T-cell (primary cell): ENCODE results near the gene KCNH2. TPM values are rescaled to one million over a fixed set of nuclear protein-coding genes. Genes with fewer than 3 reads are reported as not detected.

Experiments
- ATAC-seq, 4 experiments: fragments of 200-7000 bp in 3 of 4; fragments of 150-1000 bp in 1 of 4; cut with Tn5 transposase; replicated peaks in 1 of 4; 1 replicate in 3 of 4; 2 replicates in 1 of 4; pipeline ENCODE4 v1.10.0; 2021; ENCODE audit warnings: moderate library complexity in 3 of 4, mild to moderate bottlenecking in 2 of 4, moderate number of reproducible peaks in 1 of 4
- CTCF ChIA-PET, 2 donors: fragments of 300-600 bp; sonication (Branson Sonifier 250); formaldehyde crosslinking; loops; one replicate each; lab custom pipeline; 2022; ENCODE audit warnings: antibody characterized with exemption in 2 of 2; lab: Charles Lee
- POLR2A ChIA-PET, 2 donors: fragments of 300-600 bp; sonication (Branson Sonifier 250); formaldehyde crosslinking; loops; one replicate each; lab custom pipeline; 2022; ENCODE audit warnings: antibody characterized with exemption in 2 of 2; lab: Charles Lee
- DNase-seq, 35 experiments: peaks; one replicate each; pipeline versions ENCODE4 v3.0.0 to v3.0.0-alpha.2; 2013 to 2023
- H3K27ac ChIP-seq: one replicate; pipeline ENCODE4 v1.5.1; 2013; ENCODE audit warnings: low read length
- H3K27me3 ChIP-seq, 2 experiments: replicated peaks in 1 of 2; 1 replicate in 1 of 2; 2 replicates in 1 of 2; pipeline versions ENCODE4 v1.6.1 to v1.7.0; 2013; ENCODE audit warnings: low read length in 1 of 2, mixed read lengths in 1 of 2; ENCODE audit not compliant: control insufficient read depth in 2 of 2, insufficient read depth in 2 of 2; ENCODE audit errors: extremely low read depth in 1 of 2
- H3K36me3 ChIP-seq, 2 donors: 1 replicate in 1 of 2; 2 replicates in 1 of 2; pipeline versions ENCODE4 v1.6.1 to v1.7.0; 2013; ENCODE audit warnings: low read length in 1 of 2; ENCODE audit not compliant: control insufficient read depth in 2 of 2, insufficient read depth in 1 of 2; ENCODE audit errors: extremely low read depth in 1 of 2
- H3K4me1 ChIP-seq, 2 experiments: 1 replicate in 1 of 2; 2 replicates in 1 of 2; pipeline versions ENCODE4 v1.6.1 to v1.7.0; 2013; ENCODE audit warnings: low read length in 2 of 2, mixed read lengths in 1 of 2; ENCODE audit not compliant: insufficient read depth in 2 of 2, control insufficient read depth in 1 of 2; ENCODE audit errors: extremely low read depth in 1 of 2
- H3K4me3 ChIP-seq, 2 donors: 1 replicate in 1 of 2; 2 replicates in 1 of 2; pipeline versions ENCODE4 v1.5.1 to v1.7.0; 2013; ENCODE audit warnings: mild to moderate bottlenecking in 2 of 2, low read length in 1 of 2, moderate library complexity in 1 of 2; ENCODE audit not compliant: control insufficient read depth in 1 of 2; ENCODE audit errors: extremely low read depth in 1 of 2
- H3K9me3 ChIP-seq: 2 replicates; pipeline ENCODE4 v1.7.0; 2013
- H3K27ac Mint-ChIP-seq, 2 donors: one replicate each; pipeline ENCODE4 v1.8.0; 2020 to 2021; ENCODE audit warnings: mild to moderate bottlenecking in 2 of 2, mixed read lengths in 2 of 2
- H3K27me3 Mint-ChIP-seq, 2 donors: one replicate each; pipeline ENCODE4 v1.8.0; 2021 to 2022; ENCODE audit warnings: mixed read lengths in 2 of 2
- H3K36me3 Mint-ChIP-seq: one replicate; pipeline ENCODE4 v1.8.0; 2021; ENCODE audit warnings: mixed read lengths
- H3K4me1 Mint-ChIP-seq, 3 donors: one replicate each; pipeline ENCODE4 v1.8.0; 2020 to 2022; ENCODE audit warnings: mixed read lengths in 3 of 3, mild to moderate bottlenecking in 1 of 3
- H3K4me3 Mint-ChIP-seq, 3 donors: one replicate each; pipeline ENCODE4 v1.8.0; 2020 to 2022; ENCODE audit warnings: mild to moderate bottlenecking in 3 of 3, mixed read lengths in 3 of 3, moderate library complexity in 3 of 3
- H3K9me3 Mint-ChIP-seq, 3 donors: one replicate each; pipeline ENCODE4 v1.8.0; 2020 to 2022; ENCODE audit warnings: mixed read lengths in 3 of 3
- WGBS: methylation state at CpG from one replicate; pipeline ENCODE4 v1.1.5; 2013; ENCODE audit warnings: missing lambda C conversion rate; ENCODE audit not compliant: insufficient coverage; 5-methylcytosine and 5-hydroxymethylcytosine counted together
- total RNA-seq, 35 experiments: library from RNA in 6 of 35; stranded (reverse) in 6 of 35; fragments of 120-200 nt in 1 of 35; gene quantifications; one replicate each; pipeline versions ENCODE4 v1.2.1 to v1.2.4 and lab custom pipeline; 2013 to 2026

KCNH2 gene
- total RNA-seq, 5 donors from 2014 or later (not counting 1 experiment from before 2014, with no cell fraction given), result 2.9 to 4.6 (median 3.0) TPM

DNA sequence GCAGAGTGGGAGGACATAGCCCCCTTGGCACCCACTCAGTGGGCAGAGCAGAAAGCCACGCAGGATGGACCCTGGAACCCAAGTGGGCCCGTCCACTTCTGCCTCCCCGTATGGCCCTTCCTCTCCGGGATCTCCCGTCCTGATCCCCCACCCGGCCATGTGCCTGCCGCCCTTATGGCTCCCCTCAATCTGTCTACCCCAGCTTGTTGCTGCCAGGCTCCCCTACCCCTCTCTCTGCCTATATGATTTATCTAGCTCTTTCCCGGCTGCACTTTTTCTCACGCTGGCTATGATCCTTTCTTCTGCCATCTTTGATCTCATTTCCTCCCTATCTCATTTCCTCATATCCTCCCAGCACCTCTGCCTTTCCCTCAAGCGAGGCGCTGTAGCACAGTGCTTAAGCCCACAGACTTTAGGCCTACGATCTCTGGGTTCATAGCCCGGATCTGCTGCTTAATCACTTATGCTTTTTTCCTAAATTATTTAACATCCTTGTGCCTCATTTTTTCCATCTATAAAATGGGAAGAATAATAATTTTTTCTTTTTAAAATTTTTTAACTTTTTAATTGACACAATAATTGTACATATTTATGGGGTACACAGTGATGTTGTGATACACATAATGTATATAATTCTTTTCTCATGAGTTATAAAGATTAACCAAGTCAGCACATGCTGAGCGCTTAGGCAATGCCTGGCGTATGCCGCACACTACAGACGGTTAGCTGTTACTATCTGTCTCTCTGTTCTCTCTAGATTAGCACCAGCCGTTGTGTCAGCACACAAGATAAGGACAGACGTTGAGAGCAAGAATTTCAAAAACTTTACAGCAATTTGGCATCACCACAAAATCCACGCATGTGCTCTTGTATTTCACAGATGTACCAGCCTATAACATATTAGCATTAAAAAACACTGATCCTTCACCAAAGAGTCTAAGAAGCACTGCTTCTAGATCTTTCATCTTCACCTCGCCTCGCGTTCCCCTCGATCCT, 18.1 kb downstream of the KCNH2 start:
- peak overlapping the region in 1 of 2 donors; percentile 2 for H3K27ac Mint-ChIP-seq
- DNase-seq (peak in 1 of 35 experiments; percentile 40), ATAC-seq (no peak)
- no peaks in the 10 kb centered on the region for H3K9me3 ChIP-seq
- peaks cover 9 to 22% of the 10 kb centered on the region in 2 experiments for H3K4me1 ChIP-seq
- POLR2A ChIA-PET, result no interaction called here
- no peak overlapping the region for H3K4me3 Mint-ChIP-seq
- no peak overlapping the region for H3K27ac ChIP-seq
- peaks cover 13% of the 10 kb centered on the region for H3K36me3 Mint-ChIP-seq
- peaks cover 29 to 51% of the 10 kb centered on the region in 2 donors for H3K27me3 Mint-ChIP-seq
- H3K27me3 ChIP-seq, result peaks cover 2 to 85% of the 10 kb centered on the region in 2 experiments
- CTCF ChIA-PET, result interaction anchor here (0.8 to 1.5 kb wide), 3 partner anchors 49 to 147 kb away, joined by 3 to 6 read pairs (median 3); no protein-coding TSS in a partner anchor
- WGBS, result 56% methylated on average over 19 of the region's 24 CpGs
- no peak overlapping the region for H3K4me3 ChIP-seq
- no peaks in the 10 kb centered on the region for H3K9me3 Mint-ChIP-seq
- H3K4me1 Mint-ChIP-seq, result peaks cover 15 to 23% (median 20%) of the 10 kb centered on the region in 3 donors
- no peaks in the 10 kb centered on the region for H3K36me3 ChIP-seq

DNA sequence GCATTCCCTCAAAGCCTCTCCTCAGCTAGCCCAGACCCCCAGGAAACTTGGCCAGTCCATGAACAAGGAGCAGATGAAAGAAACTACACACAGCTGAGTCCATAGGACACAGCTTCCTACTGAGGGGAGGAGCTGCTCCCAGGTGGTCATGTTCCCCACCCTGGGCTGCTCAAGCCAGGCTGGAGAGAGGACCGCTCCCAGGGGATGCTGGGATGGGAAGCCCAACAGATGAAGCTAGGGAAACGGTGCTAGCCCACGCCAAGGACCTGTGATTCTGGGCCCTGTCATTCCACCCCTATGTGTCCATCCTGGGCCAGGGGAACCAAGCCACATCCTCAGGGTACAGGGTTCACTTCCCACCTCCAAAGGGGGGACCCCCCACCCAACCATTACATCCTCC, 19.0 kb downstream of the KCNH2 start:
- Mint-ChIP-seq H3K36me3 (peaks cover 13% of the 10 kb centered on the region), H3K9me3 (no peaks in the 10 kb centered on the region), H3K4me3 (no peak overlapping the region), H3K4me1 (peaks cover 12 to 18% (median 17%) of the 10 kb centered on the region in 3 donors), H3K27me3 (peaks cover 29 to 59% of the 10 kb centered on the region in 2 donors), H3K27ac (no peak overlapping the region)
- Histone ChIP-seq H3K27ac (no peak overlapping the region), H3K36me3 (no peaks in the 10 kb centered on the region), H3K9me3 (no peaks in the 10 kb centered on the region), H3K4me1 (peaks cover 4 to 17% of the 10 kb centered on the region in 2 experiments), H3K27me3 (peaks cover 2 to 84% of the 10 kb centered on the region in 2 experiments), H3K4me3 (no peak overlapping the region)
- WGBS, result no CpG with 5 or more reads among the region's 3 CpGs
- ATAC-seq (no peak), DNase-seq (no peak)
- CTCF ChIA-PET, result interaction anchor here (0.5 to 0.8 kb wide), 4 partner anchors 51 to 1906 kb away, joined by 3 to 6 read pairs (median 4); no protein-coding TSS in a partner anchor
- POLR2A ChIA-PET, result no interaction called here

DNA sequence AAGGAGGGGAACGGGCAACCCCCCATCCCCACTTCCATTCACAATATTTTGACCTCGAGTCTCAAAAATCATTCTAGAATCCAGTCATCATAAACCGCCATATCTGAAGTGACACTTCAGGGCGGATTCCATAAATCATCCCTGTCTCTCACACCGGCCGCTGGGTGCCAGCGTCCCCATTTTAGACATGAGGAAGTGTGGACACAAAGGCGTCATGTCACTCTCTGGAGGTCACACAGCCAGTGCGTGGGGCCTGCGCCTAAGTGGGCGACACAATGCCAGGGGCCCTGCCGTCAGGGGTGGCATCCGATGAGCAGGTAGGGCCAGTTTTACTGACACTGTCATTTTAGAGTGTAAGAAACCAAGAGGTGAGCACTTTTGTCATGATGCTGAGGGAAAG, 19.5 kb downstream of the KCNH2 start:
- POLR2A ChIA-PET, result no interaction called here
- peaks cover 29 to 59% of the 10 kb centered on the region in 2 donors for H3K27me3 Mint-ChIP-seq
- H3K4me3 Mint-ChIP-seq, result no peak overlapping the region
- H3K27ac Mint-ChIP-seq, result peak overlapping the region in 1 of 2 donors; percentile 71
- Histone ChIP-seq H3K4me3 (no peak overlapping the region), H3K36me3 (no peaks in the 10 kb centered on the region), H3K27ac (no peak overlapping the region), H3K4me1 (peaks cover 4 to 17% of the 10 kb centered on the region in 2 experiments), H3K9me3 (no peaks in the 10 kb centered on the region), H3K27me3 (peaks cover 2 to 80% of the 10 kb centered on the region in 2 experiments)
- H3K4me1 Mint-ChIP-seq, result peaks cover 12 to 18% (median 17%) of the 10 kb centered on the region in 3 donors
- WGBS, result 61% methylated on average over 11 of the region's 13 CpGs
- peaks cover 13% of the 10 kb centered on the region for H3K36me3 Mint-ChIP-seq
- CTCF ChIA-PET, result interaction anchor here (0.5 kb wide), 2 partner anchors 51 to 1905 kb away, joined by 4 to 5 read pairs; no protein-coding TSS in a partner anchor
- H3K9me3 Mint-ChIP-seq, result no peaks in the 10 kb centered on the region
- ATAC-seq, result no peak
- DNase-seq, result no peak

DNA sequence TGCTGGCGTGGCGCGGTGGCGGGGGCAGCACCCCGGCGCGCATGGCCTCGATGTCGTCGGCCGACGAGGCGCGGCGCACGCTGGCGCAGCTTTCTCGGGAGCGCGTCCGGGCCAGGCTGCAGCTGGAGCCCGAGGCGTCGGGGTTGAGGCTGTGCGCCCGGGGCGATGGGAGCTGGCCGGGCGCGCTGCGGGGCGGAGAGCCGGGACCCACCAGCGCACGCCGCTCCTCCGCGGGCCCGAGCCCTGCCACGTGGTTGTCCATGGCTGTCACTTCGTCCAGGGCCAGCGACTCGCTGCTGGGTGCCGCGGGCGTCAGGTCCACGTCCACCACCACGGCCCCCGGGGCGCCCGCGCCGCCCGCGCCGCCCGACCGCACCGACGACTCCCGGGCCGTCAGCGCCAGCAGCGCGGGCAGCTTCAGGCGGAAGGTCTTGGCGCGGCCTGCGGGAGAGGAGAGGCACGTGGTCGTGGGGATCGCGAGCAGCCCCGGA, 20.0 kb downstream of the KCNH2 start:
- no peaks in the 10 kb centered on the region for H3K9me3 Mint-ChIP-seq
- H3K4me1 Mint-ChIP-seq, result peaks cover 12 to 18% (median 17%) of the 10 kb centered on the region in 3 donors
- DNase-seq (no peak), ATAC-seq (no peak)
- H3K27ac Mint-ChIP-seq, result no peak overlapping the region
- peaks cover 13% of the 10 kb centered on the region for H3K36me3 Mint-ChIP-seq
- CTCF ChIA-PET, result no interaction called here
- Histone ChIP-seq H3K4me3 (no peak overlapping the region), H3K36me3 (no peaks in the 10 kb centered on the region), H3K4me1 (peaks cover 4 to 15% of the 10 kb centered on the region in 2 experiments), H3K9me3 (no peaks in the 10 kb centered on the region), H3K27ac (no peak overlapping the region), H3K27me3 (peaks cover 2 to 76% of the 10 kb centered on the region in 2 experiments)
- POLR2A ChIA-PET, result interaction anchor here in 1 of 2 donors (0.5 kb wide), 1 partner anchor 29 kb away, joined by 9 read pairs; no protein-coding TSS in a partner anchor
- no peak overlapping the region for H3K4me3 Mint-ChIP-seq
- H3K27me3 Mint-ChIP-seq, result peaks cover 29 to 59% of the 10 kb centered on the region in 2 donors
- whole genome bisulfite sequencing, result 13% methylated on average over 68 of the region's 74 CpGs

DNA sequence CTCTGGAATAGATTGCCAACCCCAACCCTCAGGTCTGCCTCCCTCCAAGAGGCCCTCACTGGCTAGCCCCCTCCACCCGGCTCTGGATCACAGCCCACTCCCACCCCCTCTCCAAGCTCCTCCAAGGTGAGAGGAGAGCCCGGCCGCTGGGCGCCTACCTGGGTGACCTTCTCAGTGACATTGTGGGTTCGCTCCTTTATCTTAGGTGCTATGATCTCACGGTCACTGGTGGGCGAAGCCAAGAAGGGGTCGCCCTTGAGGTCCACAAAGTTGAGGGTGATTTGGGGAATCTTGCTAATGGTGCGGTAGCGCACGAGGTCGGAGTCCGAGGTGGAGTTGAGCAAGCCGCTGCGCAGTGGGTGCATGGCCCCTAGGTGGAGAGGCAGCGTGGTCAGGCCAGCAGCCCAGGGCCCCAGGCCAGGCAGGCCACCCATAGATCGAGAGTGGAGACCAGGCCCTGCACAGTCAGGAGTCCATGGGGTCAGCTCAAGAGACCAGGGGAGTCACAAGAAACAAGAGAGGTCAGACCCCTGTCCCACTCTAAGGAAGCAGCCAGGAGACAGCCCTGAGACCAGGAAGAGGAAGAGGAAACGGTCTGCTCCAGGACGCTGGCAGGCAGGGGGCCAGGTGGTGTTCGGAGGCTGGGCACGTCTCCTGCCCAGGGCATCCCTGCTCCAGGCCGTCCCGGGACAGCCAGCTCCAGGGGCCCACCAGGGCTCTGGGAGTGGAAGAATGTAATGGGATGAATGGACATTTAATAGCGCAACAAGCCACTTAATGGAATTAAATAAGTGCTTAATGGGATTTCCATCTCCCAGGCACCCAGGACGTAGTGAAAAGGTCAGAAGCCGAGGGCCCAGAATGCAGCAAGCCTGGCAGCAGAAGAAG, 20.7 kb downstream of the KCNH2 start:
- ChIA-PET POLR2A (interaction anchor here in 1 of 2 donors (0.5 kb wide), 1 partner anchor 30 kb away, joined by 9 read pairs; no protein-coding TSS in a partner anchor), CTCF (no interaction called here)
- Mint-ChIP-seq H3K36me3 (peaks cover 13% of the 10 kb centered on the region), H3K4me1 (peaks cover 11 to 15% (median 14%) of the 10 kb centered on the region in 3 donors), H3K4me3 (no peak overlapping the region), H3K27me3 (peaks cover 29 to 54% of the 10 kb centered on the region in 2 donors), H3K9me3 (no peaks in the 10 kb centered on the region), H3K27ac (no peak overlapping the region)
- Histone ChIP-seq H3K27ac (no peak overlapping the region), H3K27me3 (peaks cover 2 to 69% of the 10 kb centered on the region in 2 experiments), H3K4me3 (no peak overlapping the region), H3K36me3 (no peaks in the 10 kb centered on the region), H3K4me1 (peaks cover 2 to 8% of the 10 kb centered on the region in 2 experiments), H3K9me3 (no peaks in the 10 kb centered on the region)
- no peak for DNase-seq
- no peak for ATAC-seq
- 84% methylated on average over 23 of the region's 26 CpGs for WGBS
